ENCODE data around the gene KRT20. TPM values are rescaled to one million over a fixed set of nuclear protein-coding genes. Genes with fewer than 3 reads are reported as not detected.
"Not testable (repeated sequence)": the region's sequence is repeated elsewhere in the genome, so short reads cannot be mapped to it uniquely, and the experiment has no call there.

Gene KRT20
- total RNA-seq, 1 experiment from 2014 or later, result 0.13 TPM

DNA sequence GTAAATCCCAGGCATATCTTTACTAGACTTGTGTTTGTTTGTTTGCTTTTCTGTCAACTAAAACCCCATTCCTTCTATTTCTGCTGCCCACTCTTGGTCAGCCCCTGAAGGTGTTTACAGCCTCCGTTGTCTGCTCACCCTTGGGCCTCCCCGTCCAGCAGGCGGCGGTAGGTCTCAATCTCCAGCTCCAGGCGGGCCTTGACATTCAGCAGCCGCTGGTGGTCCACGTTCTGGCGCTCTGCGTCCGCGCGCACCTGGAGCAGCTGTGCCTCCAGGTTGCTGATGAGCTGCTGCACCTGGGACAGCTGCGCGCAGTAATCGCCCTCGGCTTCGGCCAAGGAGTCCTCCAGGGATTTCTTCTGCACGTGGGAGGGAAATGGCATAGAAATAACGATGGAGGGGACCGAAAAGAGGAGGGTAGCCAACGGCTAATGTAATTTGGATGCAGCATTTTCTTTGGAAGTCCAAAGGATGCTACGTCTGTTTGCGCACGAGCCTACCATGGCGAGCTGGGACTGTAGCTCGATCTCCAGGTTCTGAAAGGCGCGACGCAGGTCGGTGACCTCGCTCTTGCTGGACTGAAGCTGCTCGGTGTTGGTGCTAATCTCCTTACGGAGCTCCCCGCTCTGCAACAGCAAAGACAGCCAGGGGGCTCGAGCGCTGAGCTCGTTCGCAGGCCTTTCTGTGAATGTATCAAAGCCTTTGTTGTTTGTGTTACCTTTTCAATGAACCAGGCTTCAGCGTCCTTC lies 21.9 kb downstream of the KRT20 start:
- DNase-seq (ENCODE audit: low read depth, low spot score) (no peak), ATAC-seq (no peak)
- TF ChIP-seq, protein P1, sequence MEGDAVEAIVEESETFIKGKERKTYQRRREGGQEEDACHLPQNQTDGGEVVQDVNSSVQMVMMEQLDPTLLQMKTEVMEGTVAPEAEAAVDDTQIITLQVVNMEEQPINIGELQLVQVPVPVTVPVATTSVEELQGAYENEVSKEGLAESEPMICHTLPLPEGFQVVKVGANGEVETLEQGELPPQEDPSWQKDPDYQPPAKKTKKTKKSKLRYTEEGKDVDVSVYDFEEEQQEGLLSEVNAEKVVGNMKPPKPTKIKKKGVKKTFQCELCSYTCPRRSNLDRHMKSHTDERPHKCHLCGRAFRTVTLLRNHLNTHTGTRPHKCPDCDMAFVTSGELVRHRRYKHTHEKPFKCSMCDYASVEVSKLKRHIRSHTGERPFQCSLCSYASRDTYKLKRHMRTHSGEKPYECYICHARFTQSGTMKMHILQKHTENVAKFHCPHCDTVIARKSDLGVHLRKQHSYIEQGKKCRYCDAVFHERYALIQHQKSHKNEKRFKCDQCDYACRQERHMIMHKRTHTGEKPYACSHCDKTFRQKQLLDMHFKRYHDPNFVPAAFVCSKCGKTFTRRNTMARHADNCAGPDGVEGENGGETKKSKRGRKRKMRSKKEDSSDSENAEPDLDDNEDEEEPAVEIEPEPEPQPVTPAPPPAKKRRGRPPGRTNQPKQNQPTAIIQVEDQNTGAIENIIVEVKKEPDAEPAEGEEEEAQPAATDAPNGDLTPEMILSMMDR (IDR thresholded peaks at IDR 0.05), result no peak; the same call in none of the 2 replicates
- no peak for TF ChIP-seq TCF7L2 (IDR thresholded peaks at IDR 0.05; ENCODE audit: low read depth, low read length)
- TF ChIP-seq SIN3A (IDR thresholded peaks at IDR 0.05; ENCODE audit: borderline replicate concordance, insufficient read depth, low read depth, low read length), result no peak
- no peak for TF ChIP-seq POLR2AphosphoS5 (IDR thresholded peaks at IDR 0.05; ENCODE audit: low read depth, low read length)
- TF ChIP-seq REST (IDR thresholded peaks at IDR 0.05; ENCODE audit: insufficient read depth in 1 of 2, low read depth in 2 of 2, low read length in 1 of 2), result no peak
- H3K36me3 ChIP-seq (ENCODE audit: control insufficient read depth, insufficient read depth, low read length), result no peaks in the 10 kb centered on the region
- no peaks in the 10 kb centered on the region for H3K27me3 ChIP-seq (ENCODE audit: control insufficient read depth, insufficient read depth, low read length)
- ChIA-PET POLR2A (no interaction called here), CTCF (interaction anchor here (1.0 kb wide), 1 partner anchor 800 kb away, joined by 3 read pairs; no protein-coding TSS in a partner anchor)
- no peak overlapping the region for H3K27ac ChIP-seq (ENCODE audit: low read length)
- H3K4me3 ChIP-seq (ENCODE audit: low read depth in 2 of 2, low read length in 2 of 2), result no peak overlapping the region
- intact Hi-C loops (cut with micrococcal nuclease; ENCODE audit: unreplicated experiment) (no loop called here), in situ Hi-C loops (cut with HindIII; ENCODE audit: low pct_unique_long_range_greater_than_20kb, low sequenced_read_pairs) (no loop called here)
- BruUV-seq (replicated peaks), result no TSS peak
- no peaks in the 10 kb centered on the region for H3K4me1 ChIP-seq (ENCODE audit: control insufficient read depth, insufficient read depth, low read length)
- H3K9me3 ChIP-seq (ENCODE audit: control insufficient read depth, insufficient read depth, low read depth, low read length), result no peaks in the 10 kb centered on the region

DNA sequence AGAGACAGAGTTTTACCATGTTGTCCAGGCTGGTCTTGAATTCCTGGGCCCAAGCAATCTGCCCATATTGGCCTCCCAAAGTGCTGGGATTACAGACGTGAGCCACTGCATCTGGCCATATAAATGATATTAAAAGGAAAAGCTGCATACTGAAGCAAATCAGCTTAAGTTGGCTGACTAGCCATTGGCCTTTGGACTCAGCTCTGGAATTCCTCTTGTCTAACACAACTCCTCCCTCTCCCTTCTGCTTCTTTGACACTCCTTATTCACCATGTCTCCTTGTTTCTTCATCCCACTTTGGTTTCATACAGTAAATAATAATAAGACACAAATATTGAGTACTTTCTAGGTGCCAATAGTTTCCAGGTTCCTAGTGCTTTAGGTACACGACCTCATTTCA lies 25.5 kb downstream of the KRT20 start:
- TF ChIP-seq REST (IDR thresholded peaks at IDR 0.05; ENCODE audit: insufficient read depth in 1 of 2, low read depth in 2 of 2, low read length in 1 of 2), result no peak
- TF ChIP-seq SIN3A (IDR thresholded peaks at IDR 0.05; ENCODE audit: borderline replicate concordance, insufficient read depth, low read depth, low read length), result no peak
- TF ChIP-seq POLR2AphosphoS5 (IDR thresholded peaks at IDR 0.05; ENCODE audit: low read depth, low read length), result no peak
- no peak for TF ChIP-seq TCF7L2 (IDR thresholded peaks at IDR 0.05; ENCODE audit: low read depth, low read length)
- TF ChIP-seq, protein P1 (IDR thresholded peaks at IDR 0.05), result no peak
- ChIA-PET POLR2A (no interaction called here), CTCF (interaction anchor here (1.1 to 1.8 kb wide), 3 partner anchors 23 to 803 kb away, joined by 4 to 5 read pairs (median 5); no protein-coding TSS in a partner anchor)
- Histone ChIP-seq H3K27ac (ENCODE audit: low read length) (no peak overlapping the region), H3K27me3 (ENCODE audit: control insufficient read depth, insufficient read depth, low read length) (no peaks in the 10 kb centered on the region), H3K36me3 (ENCODE audit: control insufficient read depth, insufficient read depth, low read length) (no peaks in the 10 kb centered on the region), H3K4me1 (ENCODE audit: control insufficient read depth, insufficient read depth, low read length) (peaks cover under 1% of the 10 kb centered on the region; the same call in 1 of the 2 replicates), H3K9me3 (ENCODE audit: control insufficient read depth, insufficient read depth, low read depth, low read length) (no peaks in the 10 kb centered on the region), H3K4me3 (ENCODE audit: low read depth in 2 of 2, low read length in 2 of 2) (no peak overlapping the region)
- in situ Hi-C loops (cut with HindIII; ENCODE audit: low pct_unique_long_range_greater_than_20kb, low sequenced_read_pairs), result no loop called here
- intact Hi-C loops (cut with micrococcal nuclease; ENCODE audit: unreplicated experiment), result loop anchor here (5.0 kb wide), 1 partner anchor 688 kb away; no protein-coding TSS in a partner anchor
- no peak for DNase-seq (ENCODE audit: low read depth, low spot score)
- BruUV-seq (replicated peaks), result no TSS peak
- ATAC-seq, result no peak

DNA sequence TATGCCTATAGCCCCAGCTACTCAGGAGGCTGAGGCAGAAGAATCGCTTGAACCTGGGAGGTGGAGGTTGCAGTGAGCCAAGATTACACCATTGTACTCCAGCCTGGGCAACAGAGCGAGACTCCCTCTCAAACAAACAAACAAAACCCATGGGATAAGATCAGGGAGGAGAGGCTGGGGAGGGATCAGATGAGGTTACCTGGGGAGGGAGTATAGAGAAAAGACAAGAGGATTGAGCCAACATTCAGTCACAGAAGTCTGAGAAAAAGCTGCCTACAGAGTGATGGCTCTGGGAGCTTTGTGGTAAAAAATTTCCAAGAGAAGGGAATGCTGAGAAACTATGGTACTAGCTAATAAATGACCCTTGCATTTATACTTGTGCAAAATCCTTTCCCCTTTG lies 26.4 kb downstream of the KRT20 start:
- CTCF ChIA-PET, result interaction anchor here (1.4 kb wide), 1 partner anchor 804 kb away, joined by 4 read pairs; no protein-coding TSS in a partner anchor
- H3K9me3 ChIP-seq (ENCODE audit: control insufficient read depth, insufficient read depth, low read depth, low read length); H3K4me3 ChIP-seq (ENCODE audit: low read depth in 2 of 2, low read length in 2 of 2); H3K27me3 ChIP-seq (ENCODE audit: control insufficient read depth, insufficient read depth, low read length); H3K27ac ChIP-seq (ENCODE audit: low read length); H3K4me1 ChIP-seq (ENCODE audit: control insufficient read depth, insufficient read depth, low read length); in situ Hi-C loops (cut with HindIII; ENCODE audit: low pct_unique_long_range_greater_than_20kb, low sequenced_read_pairs); H3K36me3 ChIP-seq (ENCODE audit: control insufficient read depth, insufficient read depth, low read length); POLR2A ChIA-PET; BruUV-seq (replicated peaks); DNase-seq (ENCODE audit: low read depth, low spot score); ATAC-seq: not testable (repeated sequence)
- intact Hi-C loops (cut with micrococcal nuclease; ENCODE audit: unreplicated experiment), result loop anchor here (5.0 kb wide), 1 partner anchor 689 kb away; no protein-coding TSS in a partner anchor
